Measurements from ENCODE around the gene TRIM33. TPM values are rescaled to one million over a fixed set of nuclear protein-coding genes. Genes with fewer than 3 reads are reported as not detected.

TRIM33 gene
- total RNA-seq, 3 donors from 2014 or later (not counting 1 experiment from before 2014, with no cell fraction given): 70.6 to 91.5 (median 86.1) TPM

GRCh38 chr1:114554577-114554976 lies 43.6 kb upstream of the TRIM33 start:
- intact Hi-C loops (cut with micrococcal nuclease): no loop called here
- Mint-ChIP-seq H3K9me3 (no peaks in the 10 kb centered on the region), H3K27me3 (ENCODE audit: low read depth in 2 of 2) (no peaks in the 10 kb centered on the region), H3K27ac (no peak overlapping the region), H3K4me3 (no peak overlapping the region), H3K4me1 (no peaks in the 10 kb centered on the region), H3K36me3 (no peaks in the 10 kb centered on the region)
- 91% methylated on average over 2 of the region's 2 CpGs for WGBS (ENCODE audit: insufficient coverage)
- Histone ChIP-seq H3K9me3 (ENCODE audit: control insufficient read depth, insufficient read depth, low read length) (no peaks in the 10 kb centered on the region), H3K4me1 (ENCODE audit: control insufficient read depth, insufficient read depth, low read length) (peaks cover 2% of the 10 kb centered on the region), H3K27ac (ENCODE audit: low read length) (no peak overlapping the region), H3K4me3 (ENCODE audit: low read length) (no peak overlapping the region), H3K36me3 (ENCODE audit: control insufficient read depth, insufficient read depth, low read length) (no peaks in the 10 kb centered on the region), H3K27me3 (ENCODE audit: control insufficient read depth, insufficient read depth, low read length) (no peaks in the 10 kb centered on the region)
- TF ChIP-seq CTCF (IDR thresholded peaks at IDR 0.05): no peak
- no peak for DNase-seq
- no peak for ATAC-seq

DNA sequence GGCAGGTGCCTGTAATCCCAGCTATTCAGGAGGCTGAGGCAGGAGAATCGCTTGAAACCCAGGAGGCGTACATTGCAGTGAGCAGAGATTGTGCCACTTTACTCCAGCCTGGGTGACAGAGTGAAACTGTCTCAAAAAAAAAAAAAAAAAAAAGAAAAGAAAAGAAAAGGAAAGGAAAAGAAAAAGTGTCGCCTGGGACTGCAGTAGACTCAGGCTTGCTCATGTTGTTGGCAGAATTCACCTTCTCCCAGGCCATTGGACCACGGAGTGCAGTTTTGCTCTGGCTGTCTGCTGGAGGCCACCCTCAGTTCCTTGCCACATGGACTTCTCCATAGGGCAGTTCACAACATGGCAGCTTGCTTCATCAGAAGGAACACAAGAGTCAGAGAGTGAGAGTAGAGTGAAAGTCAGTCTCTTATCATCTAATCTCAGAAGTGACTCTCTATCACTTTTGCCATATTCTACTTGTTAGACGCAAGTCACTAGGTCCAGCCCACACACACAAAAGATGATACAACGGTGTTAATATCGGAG lies 41.2 kb upstream of the TRIM33 start:
- H3K36me3 ChIP-seq (ENCODE audit: control insufficient read depth, insufficient read depth, low read length): no peaks in the 10 kb centered on the region
- no peak for DNase-seq
- Mint-ChIP-seq H3K27me3 (ENCODE audit: low read depth in 2 of 2) (no peaks in the 10 kb centered on the region), H3K36me3 (no peaks in the 10 kb centered on the region), H3K9me3 (no peaks in the 10 kb centered on the region), H3K4me1 (no peaks in the 10 kb centered on the region), H3K4me3 (no peak overlapping the region), H3K27ac (no peak overlapping the region)
- no peaks in the 10 kb centered on the region for H3K4me1 ChIP-seq (ENCODE audit: control insufficient read depth, insufficient read depth, low read length)
- ATAC-seq: no peak
- H3K27ac ChIP-seq (ENCODE audit: low read length): no peak overlapping the region
- WGBS (ENCODE audit: insufficient coverage): 96% methylated on average over 7 of the region's 7 CpGs
- no peak for TF ChIP-seq CTCF (IDR thresholded peaks at IDR 0.05)
- intact Hi-C loops (cut with micrococcal nuclease): no loop called here
- H3K9me3 ChIP-seq (ENCODE audit: control insufficient read depth, insufficient read depth, low read length): no peaks in the 10 kb centered on the region
- H3K4me3 ChIP-seq (ENCODE audit: low read length): no peak overlapping the region
- H3K27me3 ChIP-seq (ENCODE audit: control insufficient read depth, insufficient read depth, low read length): no peaks in the 10 kb centered on the region

DNA sequence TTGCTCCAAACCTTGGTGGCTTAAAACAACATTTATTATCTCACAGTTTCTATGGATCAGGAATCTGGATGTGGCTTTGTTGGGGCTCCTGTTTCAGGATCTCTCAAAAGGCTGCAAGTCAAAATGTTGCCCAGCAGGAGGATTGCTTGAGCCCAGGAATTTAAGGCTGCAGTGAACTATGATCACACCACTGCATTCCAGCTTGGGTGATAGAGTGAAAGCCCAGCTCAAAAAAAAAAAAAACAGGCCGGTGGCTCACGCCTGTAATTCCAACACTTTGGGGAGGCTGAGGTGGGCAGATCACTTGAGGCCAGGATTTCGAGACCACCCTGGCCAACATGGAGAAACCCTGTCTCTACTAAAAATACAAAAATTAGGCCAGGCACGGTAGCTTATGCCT lies 40.4 kb upstream of the TRIM33 start:
- TF ChIP-seq CTCF (IDR thresholded peaks at IDR 0.05): no peak
- Mint-ChIP-seq H3K4me1 (no peaks in the 10 kb centered on the region), H3K36me3 (no peaks in the 10 kb centered on the region), H3K9me3 (no peaks in the 10 kb centered on the region), H3K27ac (no peak overlapping the region), H3K27me3 (ENCODE audit: low read depth in 2 of 2) (no peaks in the 10 kb centered on the region), H3K4me3 (no peak overlapping the region)
- WGBS (ENCODE audit: insufficient coverage): 80% methylated on average over 3 of the region's 4 CpGs
- Histone ChIP-seq H3K27ac (ENCODE audit: low read length) (no peak overlapping the region), H3K27me3 (ENCODE audit: control insufficient read depth, insufficient read depth, low read length) (no peaks in the 10 kb centered on the region), H3K9me3 (ENCODE audit: control insufficient read depth, insufficient read depth, low read length) (no peaks in the 10 kb centered on the region), H3K4me3 (ENCODE audit: low read length) (no peak overlapping the region), H3K36me3 (ENCODE audit: control insufficient read depth, insufficient read depth, low read length) (no peaks in the 10 kb centered on the region), H3K4me1 (ENCODE audit: control insufficient read depth, insufficient read depth, low read length) (no peaks in the 10 kb centered on the region)
- intact Hi-C loops (cut with micrococcal nuclease): no loop called here
- DNase-seq: no peak
- no peak for ATAC-seq

DNA sequence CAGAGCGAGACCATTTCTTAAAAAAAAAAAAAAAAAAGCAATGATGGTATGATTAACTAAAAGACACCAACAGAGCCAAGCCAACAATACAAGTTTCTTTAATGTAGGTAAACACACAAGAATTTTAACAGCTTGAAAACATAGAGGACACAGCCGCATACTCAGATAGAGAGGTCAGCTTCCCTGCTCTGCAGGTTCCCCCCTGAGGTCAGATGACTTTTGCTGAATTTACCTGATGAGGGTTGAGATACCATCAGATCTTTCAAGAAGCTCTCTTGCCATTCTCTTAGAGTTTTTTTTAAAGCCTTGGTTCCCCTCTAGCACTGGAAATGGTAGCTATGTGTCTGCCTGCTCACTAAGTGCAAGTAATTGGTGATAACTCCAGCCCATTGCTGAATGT lies 39.3 kb upstream of the TRIM33 start:
- H3K27ac ChIP-seq (ENCODE audit: low read length): no peak overlapping the region
- DNase-seq (no peak), ATAC-seq (no peak)
- no peaks in the 10 kb centered on the region for H3K27me3 Mint-ChIP-seq (ENCODE audit: low read depth in 2 of 2)
- no peak overlapping the region for H3K4me3 ChIP-seq (ENCODE audit: low read length)
- H3K9me3 Mint-ChIP-seq: no peaks in the 10 kb centered on the region
- no peak overlapping the region for H3K4me3 Mint-ChIP-seq
- H3K4me1 ChIP-seq (ENCODE audit: control insufficient read depth, insufficient read depth, low read length): no peaks in the 10 kb centered on the region
- no peak overlapping the region for H3K27ac Mint-ChIP-seq
- no peak for TF ChIP-seq CTCF (IDR thresholded peaks at IDR 0.05)
- intact Hi-C loops (cut with micrococcal nuclease): no loop called here
- H3K9me3 ChIP-seq (ENCODE audit: control insufficient read depth, insufficient read depth, low read length): no peaks in the 10 kb centered on the region
- no peaks in the 10 kb centered on the region for H3K36me3 Mint-ChIP-seq
- H3K36me3 ChIP-seq (ENCODE audit: control insufficient read depth, insufficient read depth, low read length): no peaks in the 10 kb centered on the region
- no peaks in the 10 kb centered on the region for H3K4me1 Mint-ChIP-seq
- H3K27me3 ChIP-seq (ENCODE audit: control insufficient read depth, insufficient read depth, low read length): no peaks in the 10 kb centered on the region
- WGBS (ENCODE audit: insufficient coverage): 98% methylated on average over 2 of the region's 2 CpGs
